Camera-type eye (tissue), 1 donor: ENCODE results near the gene ASL. TPM values are rescaled to one million over a fixed set of nuclear protein-coding genes. Genes with fewer than 3 reads are reported as not detected.

ENCODE experiments used
- total RNA-seq: library from RNA; depleted of rRNA; stranded (reverse); fragments of >200 nt; gene quantifications from one replicate; pipeline ENCODE4 v1.2.3, GENCODE V29; 2014

Gene ASL
- total RNA-seq: 14.7 TPM

GRCh38 chr7:66075590-66076461, at the start of gene ASL:
TSS of gene ASL (plus strand) at chr7:66075819. CDS start at chr7:66076082, 263 bp downstream.

DNA sequence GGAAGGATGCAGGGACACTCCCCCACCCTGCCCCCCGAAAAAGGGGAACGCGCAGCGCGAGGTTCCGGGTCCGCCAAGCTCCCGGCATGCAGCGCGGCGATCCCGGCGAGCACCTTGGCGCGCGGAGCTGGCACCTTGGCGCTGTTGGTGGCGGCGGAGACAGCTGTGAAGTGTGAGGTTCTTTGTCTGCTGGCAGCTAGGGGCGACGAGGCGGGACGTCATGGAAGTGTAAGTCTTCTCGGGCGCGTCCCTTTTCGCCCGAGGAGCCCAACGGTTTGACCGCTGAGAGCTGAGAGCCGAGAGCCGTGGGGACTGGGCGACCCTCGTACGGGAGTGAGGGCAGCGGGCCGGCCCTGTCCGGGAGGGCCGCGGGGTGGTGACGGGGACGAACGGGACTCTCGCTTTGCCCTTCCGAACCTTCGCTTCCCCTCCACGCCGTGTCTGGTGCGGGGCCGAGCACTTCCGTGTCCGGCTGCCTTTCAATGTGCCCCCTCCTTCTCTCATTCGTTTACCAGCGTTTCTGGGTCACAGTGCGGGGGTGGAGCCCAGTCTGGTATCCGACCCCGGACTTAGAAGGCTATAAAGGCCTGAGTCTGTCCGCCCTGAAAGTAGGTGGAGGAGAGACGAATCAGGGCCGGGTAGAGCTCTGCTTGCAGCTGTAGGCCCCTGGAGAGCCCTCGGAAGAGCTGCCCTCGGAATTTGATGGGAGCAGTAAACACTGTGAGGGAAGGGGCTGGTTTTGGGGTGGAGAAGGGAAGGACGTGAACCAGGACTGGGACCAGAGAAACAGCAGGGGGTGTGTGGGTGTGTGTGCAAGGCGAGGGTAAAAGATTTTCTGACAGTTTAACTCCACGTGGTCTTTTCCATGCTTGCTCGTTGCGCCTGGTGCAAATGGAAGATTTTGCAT, 39.4 kb downstream of the ASL start, which contains the start of gene CRCP:
CRCP (plus strand) TSS at position 105 of the 907 bp plus-strand sequence; CDS start at position 221, 116 bp downstream.

Other genes with a start within 250 kb of the ASL start
- gene VKORC1L1, start 202.7 kb upstream of the ASL start, total RNA-seq: 30.3 TPM
- gene GUSB, start 93.6 kb upstream of the ASL start, total RNA-seq: 50.9 TPM
- gene CRCP, start 39.0 kb downstream of the ASL start, total RNA-seq: 46.3 TPM
- gene TPST1, start 129.5 kb downstream of the ASL start, total RNA-seq: 51.5 TPM